ENCODE results near the gene MTCH2.

- TF ChIP-seq, protein P1, sequence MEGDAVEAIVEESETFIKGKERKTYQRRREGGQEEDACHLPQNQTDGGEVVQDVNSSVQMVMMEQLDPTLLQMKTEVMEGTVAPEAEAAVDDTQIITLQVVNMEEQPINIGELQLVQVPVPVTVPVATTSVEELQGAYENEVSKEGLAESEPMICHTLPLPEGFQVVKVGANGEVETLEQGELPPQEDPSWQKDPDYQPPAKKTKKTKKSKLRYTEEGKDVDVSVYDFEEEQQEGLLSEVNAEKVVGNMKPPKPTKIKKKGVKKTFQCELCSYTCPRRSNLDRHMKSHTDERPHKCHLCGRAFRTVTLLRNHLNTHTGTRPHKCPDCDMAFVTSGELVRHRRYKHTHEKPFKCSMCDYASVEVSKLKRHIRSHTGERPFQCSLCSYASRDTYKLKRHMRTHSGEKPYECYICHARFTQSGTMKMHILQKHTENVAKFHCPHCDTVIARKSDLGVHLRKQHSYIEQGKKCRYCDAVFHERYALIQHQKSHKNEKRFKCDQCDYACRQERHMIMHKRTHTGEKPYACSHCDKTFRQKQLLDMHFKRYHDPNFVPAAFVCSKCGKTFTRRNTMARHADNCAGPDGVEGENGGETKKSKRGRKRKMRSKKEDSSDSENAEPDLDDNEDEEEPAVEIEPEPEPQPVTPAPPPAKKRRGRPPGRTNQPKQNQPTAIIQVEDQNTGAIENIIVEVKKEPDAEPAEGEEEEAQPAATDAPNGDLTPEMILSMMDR (conservative IDR thresholded peaks at IDR 0.05 in 1 of 2, IDR thresholded peaks at IDR 0.05 in 1 of 2; ENCODE audit: low read depth in 1 of 2, low read length in 2 of 2), result no peak
- TF ChIP-seq EZH2 (IDR thresholded peaks at IDR 0.05; ENCODE audit: low read length, missing control alignments), result no peak
Observed at GRCh38 chr11:47586098-47586855, 56.1 kb downstream of the MTCH2 start, which contains the start of gene FAM180B.
